Measurements from ENCODE around the gene PGBD4. TPM values are rescaled to one million over a fixed set of nuclear protein-coding genes. Genes with fewer than 3 reads are reported as not detected.

Gene PGBD4
- total RNA-seq: 1 to 10 TPM; 2.8 to 2.9 TPM

DNA sequence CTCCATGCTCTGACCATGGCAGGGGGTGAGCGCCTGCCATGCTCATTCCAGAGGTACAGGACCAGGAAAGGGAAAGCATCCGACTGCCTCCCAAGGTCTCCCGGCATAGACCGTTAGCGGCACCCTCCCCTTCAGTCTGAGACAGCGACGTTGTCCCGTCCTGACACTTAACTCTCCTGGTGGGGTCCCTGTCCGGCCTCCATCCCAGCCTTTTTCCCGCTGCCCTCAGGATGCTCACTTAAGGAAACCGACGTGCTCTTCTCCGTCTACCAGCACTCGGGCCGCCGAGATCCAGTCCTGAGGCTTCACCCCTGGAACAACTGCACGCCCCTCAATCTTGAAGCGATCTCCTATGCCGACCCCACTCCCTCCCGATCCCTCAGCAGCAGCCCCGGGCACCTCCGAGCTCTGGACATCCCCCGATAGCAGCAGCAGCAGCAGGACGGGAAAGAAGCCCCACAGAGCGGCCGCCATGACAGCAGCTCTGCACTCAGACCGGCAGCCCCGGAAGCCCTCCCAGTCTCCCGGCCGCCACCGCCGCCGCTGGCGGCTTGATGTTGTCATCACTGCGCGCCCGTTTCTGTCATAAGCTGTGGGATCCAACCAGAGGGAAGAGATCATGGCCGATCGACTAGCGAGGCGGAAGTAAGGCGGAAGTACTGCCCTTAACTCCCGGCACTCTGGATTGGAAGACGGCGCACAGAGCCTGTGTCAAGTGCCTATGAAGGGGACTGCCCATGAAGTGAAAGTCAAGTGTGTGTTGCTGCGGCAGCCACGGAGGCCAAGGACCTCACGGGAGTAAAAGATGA lies at the start of gene PGBD4, which contains the start of gene EMC7:
Gene PGBD4, plus strand, starts transcription at position 718 of the 809 bp plus-strand sequence. CDS start 449 bp downstream, outside the sequence.
Gene EMC7, minus strand, starts transcription at position 497 of the 809 bp plus-strand sequence. Its CDS starts 23 bp downstream, at position 474.
- H3K27me3 Mint-ChIP-seq (ENCODE audit: low read depth): no peaks in the 10 kb centered on the region
- peaks cover 6% of the 10 kb centered on the region for H3K9me3 Mint-ChIP-seq (ENCODE audit: insufficient read depth)
- peaks cover 35% of the 10 kb centered on the region for H3K36me3 Mint-ChIP-seq (ENCODE audit: low read depth)
- H3K27ac Mint-ChIP-seq: peak within 1 kb of the TSS; percentile 97
- peak within 1 kb of the TSS; percentile 99 for H3K4me3 Mint-ChIP-seq
- H3K4me1 Mint-ChIP-seq (ENCODE audit: low read depth): peaks cover 28% of the 10 kb centered on the region
- ChIA-PET CTCF (interaction anchor here (1.0 to 2.4 kb wide), 5 partner anchors 9 to 266 kb away, joined by 3 to 12 read pairs (median 6); partner anchors contain the start of genes EMC4, LPCAT4, NOP10 and NUTM1), POLR2A (interaction anchor here (0.6 to 3.4 kb wide), 14 partner anchors 8 to 266 kb away, joined by 3 to 19 read pairs (median 4); partner anchors contain the start of genes EMC4, KATNBL1, LPCAT4 and NUTM1)
- peak; percentile 99 for ATAC-seq
- peak; percentile 99 for DNase-seq

DNA sequence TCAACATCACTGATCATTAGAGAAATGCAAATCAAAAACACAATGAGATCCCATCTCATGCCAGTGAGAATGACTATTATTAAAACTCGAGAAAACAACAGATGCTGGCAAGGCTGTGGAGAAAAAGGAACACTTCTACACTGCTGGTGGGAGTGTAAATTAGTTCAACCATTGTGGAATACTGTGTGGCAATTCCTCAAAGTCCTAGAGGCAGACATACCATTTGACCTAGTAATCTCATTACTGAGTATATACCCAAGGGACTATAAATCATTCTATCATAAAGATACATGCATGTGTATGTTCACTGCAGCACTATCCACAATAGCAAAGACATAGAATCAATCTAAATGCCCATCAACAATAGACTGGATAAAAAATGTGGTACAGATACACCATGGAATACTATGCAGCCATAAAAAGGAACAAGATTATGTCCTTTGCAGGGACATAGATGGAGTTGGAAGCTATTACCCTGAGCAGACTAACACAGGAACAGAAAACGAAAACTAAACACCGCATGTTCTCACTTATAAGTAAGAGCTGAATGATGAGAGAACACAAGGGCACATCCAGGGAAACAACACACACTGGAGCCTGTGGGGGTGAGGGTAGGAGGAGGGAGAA lies 47.7 kb upstream of the PGBD4 start:
- Mint-ChIP-seq H3K27me3 (ENCODE audit: low read depth) (peaks cover 11% of the 10 kb centered on the region), H3K4me3 (no peak overlapping the region), H3K36me3 (ENCODE audit: low read depth) (peaks cover 18% of the 10 kb centered on the region), H3K27ac (no peak overlapping the region), H3K9me3 (ENCODE audit: insufficient read depth) (peaks cover 33% of the 10 kb centered on the region), H3K4me1 (ENCODE audit: low read depth) (no peaks in the 10 kb centered on the region)
- CTCF ChIA-PET: no interaction called here
- POLR2A ChIA-PET: no interaction called here
- DNase-seq (no peak), ATAC-seq (no peak)

DNA sequence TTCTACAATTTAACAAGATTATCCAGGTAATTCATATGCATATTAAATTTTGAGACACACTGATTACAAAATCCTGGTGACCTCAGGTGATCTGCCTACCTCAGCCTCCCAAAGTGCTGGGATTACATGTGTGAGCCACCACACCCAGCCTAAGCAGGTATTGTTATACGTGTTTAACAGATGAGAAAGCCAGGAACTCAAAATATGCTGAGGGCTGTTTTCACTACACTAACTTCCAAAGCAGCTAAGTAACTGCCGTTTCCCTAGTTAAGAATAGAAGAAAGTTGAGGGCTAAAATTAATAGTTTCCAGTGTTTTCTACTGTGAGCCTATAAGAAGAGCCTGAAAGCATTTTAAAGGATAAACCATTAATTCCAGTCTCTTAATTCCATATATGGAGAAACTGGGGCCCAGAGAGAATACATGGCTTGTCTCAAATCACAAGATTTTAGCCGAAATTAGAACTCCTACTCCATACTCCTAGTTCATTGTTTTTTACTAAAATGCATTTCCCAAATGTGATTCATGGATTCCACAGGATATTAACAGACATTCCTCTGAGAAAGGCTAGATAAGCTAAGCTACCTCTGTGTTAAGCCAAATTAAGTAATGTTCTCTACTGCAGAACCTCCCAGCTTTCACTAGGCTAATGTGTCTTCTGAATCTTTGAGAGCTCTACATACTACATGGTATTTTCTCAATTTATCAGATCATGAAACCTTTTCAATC lies 45.9 kb upstream of the PGBD4 start:
- CTCF ChIA-PET: interaction anchor here (0.8 kb wide), 1 partner anchor 54 kb away, joined by 3 read pairs; no protein-coding TSS in a partner anchor
- POLR2A ChIA-PET: no interaction called here

DNA sequence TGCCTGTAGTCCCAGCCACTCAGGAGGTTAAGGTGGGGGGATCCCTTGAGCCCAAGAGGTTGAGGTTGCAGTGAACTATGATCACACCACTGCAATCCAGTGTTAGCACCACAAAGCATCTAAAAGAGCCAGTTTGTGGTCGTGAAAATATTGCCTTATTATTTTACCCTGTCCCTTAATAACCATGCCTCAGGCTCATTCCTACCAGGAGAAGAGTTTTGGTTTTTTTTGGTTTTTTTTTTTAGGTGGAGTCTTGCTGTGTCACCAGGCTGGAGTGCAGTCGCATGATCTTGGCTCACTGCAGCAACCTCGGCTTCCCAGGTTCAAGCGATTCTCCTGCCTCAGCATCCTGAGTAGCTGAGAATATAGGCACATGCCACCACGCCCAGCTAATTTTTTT lies 45.0 kb upstream of the PGBD4 start:
- CTCF ChIA-PET: no interaction called here
- Mint-ChIP-seq H3K27ac (no peak overlapping the region), H3K36me3 (ENCODE audit: low read depth) (no peaks in the 10 kb centered on the region), H3K9me3 (ENCODE audit: insufficient read depth) (peaks cover 9% of the 10 kb centered on the region), H3K27me3 (ENCODE audit: low read depth) (peaks cover 10% of the 10 kb centered on the region), H3K4me3 (no peak overlapping the region), H3K4me1 (ENCODE audit: low read depth) (peaks cover 2% of the 10 kb centered on the region)
- POLR2A ChIA-PET: no interaction called here
- DNase-seq: no peak
- no peak for ATAC-seq

More for the DNA sequence above, 45.9 kb upstream of the PGBD4 start:
- DNase-seq (no peak), ATAC-seq (no peak)
- H3K4me3 Mint-ChIP-seq: no peak overlapping the region
- H3K4me1 Mint-ChIP-seq (ENCODE audit: low read depth): no peaks in the 10 kb centered on the region
- H3K36me3 Mint-ChIP-seq (ENCODE audit: low read depth): peaks cover 7% of the 10 kb centered on the region
- no peak overlapping the region for H3K27ac Mint-ChIP-seq
- H3K27me3 Mint-ChIP-seq (ENCODE audit: low read depth): peaks cover 13% of the 10 kb centered on the region
- H3K9me3 Mint-ChIP-seq (ENCODE audit: insufficient read depth): peaks cover 18% of the 10 kb centered on the region

DNA sequence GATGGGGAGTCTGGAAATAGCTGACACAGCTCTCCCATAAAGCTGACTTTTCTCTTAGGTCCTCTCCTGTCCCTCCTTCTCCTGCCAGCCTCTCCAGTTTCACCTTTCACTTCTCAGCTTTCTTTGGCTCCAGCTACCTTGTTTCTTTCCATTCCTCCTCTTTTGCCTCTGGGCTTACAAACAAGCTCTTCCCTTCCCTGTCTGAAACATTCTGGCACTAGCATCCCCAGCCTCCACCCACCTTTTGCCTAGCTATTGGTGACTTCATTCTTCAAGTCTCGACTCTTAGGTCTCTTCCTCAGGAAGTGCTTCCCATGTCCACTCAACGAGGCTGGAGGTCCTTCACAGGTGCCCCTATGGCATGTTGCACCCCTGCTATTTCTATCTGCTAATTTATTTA lies 42.4 kb upstream of the PGBD4 start:
- POLR2A ChIA-PET: no interaction called here
- H3K27me3 Mint-ChIP-seq (ENCODE audit: low read depth): peaks cover 6% of the 10 kb centered on the region
- H3K4me1 Mint-ChIP-seq (ENCODE audit: low read depth): peaks cover 19% of the 10 kb centered on the region
- no peaks in the 10 kb centered on the region for H3K9me3 Mint-ChIP-seq (ENCODE audit: insufficient read depth)
- H3K27ac Mint-ChIP-seq: no peak overlapping the region
- CTCF ChIA-PET: interaction anchor here (1.5 to 7.1 kb wide), 2 partner anchors 12 to 151 kb away, joined by 3 to 80 read pairs; partner anchors contain the start of gene KATNBL1
- DNase-seq: no peak
- ATAC-seq: no peak
- H3K4me3 Mint-ChIP-seq: no peak overlapping the region
- H3K36me3 Mint-ChIP-seq (ENCODE audit: low read depth): no peaks in the 10 kb centered on the region

DNA sequence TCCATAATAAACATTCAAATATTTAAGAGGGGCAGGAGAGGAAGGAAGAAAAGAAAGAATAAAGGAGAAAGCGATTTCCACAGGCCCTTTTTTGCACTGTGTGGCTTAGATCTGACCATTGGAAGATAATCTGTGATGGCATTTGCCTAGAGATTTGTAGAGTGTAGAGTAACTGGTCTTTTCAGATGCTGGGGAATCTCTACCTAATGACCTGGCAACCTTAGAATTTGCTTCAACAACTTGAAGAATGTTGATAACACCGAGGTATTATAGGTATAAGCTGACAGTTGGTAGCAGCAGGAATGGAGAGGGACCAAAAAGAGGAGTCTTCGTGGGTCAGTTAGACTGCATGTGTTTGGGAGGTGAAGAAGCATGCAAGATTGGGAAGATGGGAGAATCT lies 41.9 kb upstream of the PGBD4 start:
- POLR2A ChIA-PET: no interaction called here
- no peak overlapping the region for H3K27ac Mint-ChIP-seq
- H3K4me1 Mint-ChIP-seq (ENCODE audit: low read depth): peaks cover 23% of the 10 kb centered on the region
- H3K36me3 Mint-ChIP-seq (ENCODE audit: low read depth): no peaks in the 10 kb centered on the region
- ATAC-seq (no peak), DNase-seq (no peak)
- peaks cover 6% of the 10 kb centered on the region for H3K27me3 Mint-ChIP-seq (ENCODE audit: low read depth)
- CTCF ChIA-PET: interaction anchor here (1.5 to 7.1 kb wide), 2 partner anchors 12 to 151 kb away, joined by 3 to 80 read pairs; partner anchors contain the start of gene KATNBL1
- no peaks in the 10 kb centered on the region for H3K9me3 Mint-ChIP-seq (ENCODE audit: insufficient read depth)
- no peak overlapping the region for H3K4me3 Mint-ChIP-seq

DNA sequence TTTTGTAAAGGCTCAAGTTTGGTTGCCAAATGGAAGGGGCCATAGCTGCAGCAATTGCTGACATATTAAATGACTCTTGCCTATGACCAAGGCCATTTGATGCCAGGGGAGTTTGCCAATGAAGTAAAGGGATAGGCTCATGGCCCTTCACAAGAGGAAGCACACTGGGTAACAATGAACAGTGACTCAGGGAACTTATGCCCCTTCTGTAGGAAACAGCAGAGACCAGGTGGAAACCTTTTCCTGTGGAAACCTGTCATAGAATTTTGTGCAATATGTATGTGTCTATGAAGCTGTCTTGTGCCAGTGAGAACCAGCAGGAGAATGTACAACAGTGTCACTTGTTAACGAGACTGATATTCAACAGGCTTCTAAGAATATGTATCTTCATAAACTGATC lies 37.4 kb upstream of the PGBD4 start:
- ATAC-seq (no peak), DNase-seq (no peak)
- H3K36me3 Mint-ChIP-seq (ENCODE audit: low read depth): no peaks in the 10 kb centered on the region
- CTCF ChIA-PET: interaction anchor here (1.2 to 7.1 kb wide), 5 partner anchors 18 to 523 kb away, joined by 3 to 80 read pairs (median 6); partner anchors contain the start of gene KATNBL1
- H3K4me1 Mint-ChIP-seq (ENCODE audit: low read depth): peaks cover 24% of the 10 kb centered on the region
- H3K27me3 Mint-ChIP-seq (ENCODE audit: low read depth): peaks cover 4% of the 10 kb centered on the region
- no peak overlapping the region for H3K4me3 Mint-ChIP-seq
- H3K9me3 Mint-ChIP-seq (ENCODE audit: insufficient read depth): no peaks in the 10 kb centered on the region
- POLR2A ChIA-PET: no interaction called here
- no peak overlapping the region for H3K27ac Mint-ChIP-seq

DNA sequence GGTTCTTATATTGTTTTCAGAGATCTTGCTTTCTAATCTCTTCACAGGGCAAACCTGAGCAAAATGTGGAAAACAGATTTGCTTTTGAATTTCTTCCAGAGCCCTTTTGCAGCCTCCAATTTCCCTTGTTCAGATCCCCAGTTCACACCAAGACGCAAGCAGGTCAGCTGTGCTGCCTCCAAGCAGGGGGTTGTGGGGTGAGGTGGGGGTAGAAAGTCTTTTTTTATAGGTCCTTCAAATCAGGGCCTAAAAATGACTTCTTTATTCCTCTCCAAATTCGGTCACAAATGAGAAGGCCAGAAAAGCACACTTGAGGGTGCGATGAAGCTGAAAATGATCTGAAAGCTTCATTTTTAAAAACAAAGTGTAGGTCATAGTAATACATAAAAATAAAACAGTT lies 36.6 kb upstream of the PGBD4 start:
- Mint-ChIP-seq H3K4me3 (no peak overlapping the region), H3K4me1 (ENCODE audit: low read depth) (peaks cover 24% of the 10 kb centered on the region), H3K27ac (no peak overlapping the region), H3K27me3 (ENCODE audit: low read depth) (no peaks in the 10 kb centered on the region), H3K9me3 (ENCODE audit: insufficient read depth) (no peaks in the 10 kb centered on the region), H3K36me3 (ENCODE audit: low read depth) (no peaks in the 10 kb centered on the region)
- ATAC-seq: no peak
- no peak for DNase-seq
- POLR2A ChIA-PET: no interaction called here
- CTCF ChIA-PET: interaction anchor here (1.2 to 7.1 kb wide), 4 partner anchors 17 to 177 kb away, joined by 3 to 80 read pairs (median 4); partner anchors contain the start of gene KATNBL1

DNA sequence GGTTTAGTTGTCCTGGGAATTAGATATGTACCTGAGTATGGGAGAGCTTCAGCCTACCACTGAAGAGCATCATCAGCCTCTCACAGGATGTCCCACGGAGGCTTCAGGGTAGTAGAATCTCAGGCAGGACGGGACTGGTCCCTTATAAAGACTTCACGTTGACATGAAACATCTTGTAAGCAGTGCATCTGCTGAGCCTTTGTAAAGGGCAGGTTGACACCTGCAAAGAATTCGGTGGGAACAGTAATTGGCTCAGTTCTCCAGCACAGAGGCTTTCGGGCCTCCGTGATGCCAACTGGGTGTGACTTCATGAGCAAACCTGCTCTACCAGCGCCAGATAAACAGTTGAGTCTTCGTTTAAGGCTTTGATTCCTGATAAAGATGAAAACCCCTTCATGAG lies 35.9 kb upstream of the PGBD4 start:
- Mint-ChIP-seq H3K27ac (no peak overlapping the region), H3K9me3 (ENCODE audit: insufficient read depth) (no peaks in the 10 kb centered on the region), H3K4me1 (ENCODE audit: low read depth) (peaks cover 24% of the 10 kb centered on the region), H3K4me3 (no peak overlapping the region), H3K36me3 (ENCODE audit: low read depth) (no peaks in the 10 kb centered on the region), H3K27me3 (ENCODE audit: low read depth) (no peaks in the 10 kb centered on the region)
- ATAC-seq (no peak), DNase-seq (no peak)
- CTCF ChIA-PET: interaction anchor here (1.0 to 1.5 kb wide), 2 partner anchors 20 to 176 kb away, joined by 4 to 5 read pairs; no protein-coding TSS in a partner anchor
- POLR2A ChIA-PET: no interaction called here

DNA sequence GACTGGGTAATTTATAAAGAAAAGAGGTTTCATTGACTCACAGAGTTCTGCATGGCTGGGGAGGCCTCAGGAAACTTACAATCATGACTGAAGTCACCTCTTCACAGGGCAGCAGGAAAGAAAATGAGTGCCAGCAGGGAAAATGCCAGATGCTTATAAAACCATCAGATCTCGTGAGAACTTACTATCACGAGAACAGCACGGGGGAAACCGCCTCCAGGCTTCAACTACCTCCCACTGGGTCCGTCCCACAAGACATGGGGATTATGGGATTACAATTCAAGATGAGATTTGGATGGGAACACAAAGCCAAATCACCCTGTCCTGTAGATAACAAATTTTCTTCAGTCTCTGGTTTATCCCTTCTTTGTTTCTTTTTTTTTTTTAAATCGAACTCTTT lies 31.9 kb upstream of the PGBD4 start:
- no peak overlapping the region for H3K27ac Mint-ChIP-seq
- no peak for ATAC-seq
- DNase-seq: no peak
- no peaks in the 10 kb centered on the region for H3K27me3 Mint-ChIP-seq (ENCODE audit: low read depth)
- H3K4me3 Mint-ChIP-seq: no peak overlapping the region
- CTCF ChIA-PET: interaction anchor here (2.0 kb wide), 1 partner anchor 8 kb away, joined by 7 read pairs; no protein-coding TSS in a partner anchor
- POLR2A ChIA-PET: no interaction called here
- peaks cover under 1% of the 10 kb centered on the region for H3K4me1 Mint-ChIP-seq (ENCODE audit: low read depth)
- H3K36me3 Mint-ChIP-seq (ENCODE audit: low read depth): no peaks in the 10 kb centered on the region
- H3K9me3 Mint-ChIP-seq (ENCODE audit: insufficient read depth): no peaks in the 10 kb centered on the region

DNA sequence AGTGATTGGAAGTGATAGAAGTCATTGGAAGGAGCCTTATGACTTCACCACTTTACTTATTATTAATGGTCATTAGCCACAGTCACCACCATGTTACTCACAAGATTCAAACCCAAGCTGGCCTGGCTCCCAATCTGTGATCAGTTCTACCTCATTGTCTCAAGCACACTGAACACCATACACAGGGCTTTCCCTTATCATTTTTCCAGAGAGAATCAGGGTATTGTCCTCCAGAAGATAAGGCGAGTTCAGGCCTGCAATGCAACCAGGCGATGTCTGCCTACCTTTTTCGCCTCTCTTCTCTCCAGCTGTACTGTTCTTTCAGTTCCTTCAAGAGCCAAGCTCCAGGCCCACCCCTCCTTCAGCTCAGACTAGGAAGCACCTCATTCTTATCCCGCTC lies 25.1 kb upstream of the PGBD4 start:
- Mint-ChIP-seq H3K27ac (no peak overlapping the region), H3K27me3 (ENCODE audit: low read depth) (no peaks in the 10 kb centered on the region), H3K4me3 (no peak overlapping the region), H3K9me3 (ENCODE audit: insufficient read depth) (no peaks in the 10 kb centered on the region), H3K4me1 (ENCODE audit: low read depth) (no peaks in the 10 kb centered on the region), H3K36me3 (ENCODE audit: low read depth) (no peaks in the 10 kb centered on the region)
- CTCF ChIA-PET: no interaction called here
- DNase-seq (no peak), ATAC-seq (no peak)
- POLR2A ChIA-PET: no interaction called here

Measured in activated CD8-positive, alpha-beta T cell treated with anti-CD3 and anti-CD28 coated beads, Interleukin-2, amount 10 ng/mL, durations not matched to agents 7 days and 5 days (primary cell).